Measurements from ENCODE around the gene ALDH4A1.
"Not testable (repeated sequence)": the region's sequence is repeated elsewhere in the genome, so short reads cannot be mapped to it uniquely, and the experiment has no call there.

The ALDH4A1 gene

GRCh38 chr1:18900303-18900841 lies 2.0 kb downstream of the ALDH4A1 start:
- DNase-seq (ENCODE audit: low read depth): no peak

GRCh38 chr1:18899363-18900049 lies 2.8 kb downstream of the ALDH4A1 start:
- DNase-seq (ENCODE audit: low read depth): no peak

- no peak for DNase-seq (ENCODE audit: low read depth)
Measured at GRCh38 chr1:18898567-18898966, 3.8 kb downstream of the ALDH4A1 start.

- DNase-seq (ENCODE audit: low read depth): no peak
Measured at GRCh38 chr1:18895317-18895716, 7.0 kb downstream of the ALDH4A1 start.

- no peak for DNase-seq (ENCODE audit: low read depth)
Measured at GRCh38 chr1:18893120-18893519, 9.2 kb downstream of the ALDH4A1 start.

GRCh38 chr1:18891858-18892257 lies 10.5 kb downstream of the ALDH4A1 start:
- DNase-seq (ENCODE audit: low read depth): not testable (repeated sequence)

- no peak for DNase-seq (ENCODE audit: low read depth)
Measured at GRCh38 chr1:18891426-18891780, 11.0 kb downstream of the ALDH4A1 start.

GRCh38 chr1:18890706-18891425 lies 11.5 kb downstream of the ALDH4A1 start:
- DNase-seq (ENCODE audit: low read depth): no peak

- DNase-seq (ENCODE audit: low read depth): no peak
Measured at GRCh38 chr1:18886003-18886335, 16.4 kb downstream of the ALDH4A1 start.

- DNase-seq (ENCODE audit: low read depth): no peak
Measured at GRCh38 chr1:18885311-18886002, 16.9 kb downstream of the ALDH4A1 start.

GRCh38 chr1:18884727-18885126 lies 17.6 kb downstream of the ALDH4A1 start:
- DNase-seq (ENCODE audit: low read depth): no peak

GRCh38 chr1:18884419-18884717 lies 18.0 kb downstream of the ALDH4A1 start:
- DNase-seq (ENCODE audit: low read depth): no peak

- peak; percentile 61 for DNase-seq (ENCODE audit: low read depth)
Measured at GRCh38 chr1:18883636-18884418, 18.5 kb downstream of the ALDH4A1 start.

- no peak for DNase-seq (ENCODE audit: low read depth)
Measured at GRCh38 chr1:18883079-18883478, 19.3 kb downstream of the ALDH4A1 start.

- no peak for DNase-seq (ENCODE audit: low read depth)
Measured at GRCh38 chr1:18882486-18882885, 19.9 kb downstream of the ALDH4A1 start.

GRCh38 chr1:18881642-18882431 lies 20.5 kb downstream of the ALDH4A1 start:
- no peak for DNase-seq (ENCODE audit: low read depth)

GRCh38 chr1:18881164-18881563 lies 21.2 kb downstream of the ALDH4A1 start:
- no peak for DNase-seq (ENCODE audit: low read depth)

- DNase-seq (ENCODE audit: low read depth): no peak
Measured at GRCh38 chr1:18880585-18880984, 21.8 kb downstream of the ALDH4A1 start.

GRCh38 chr1:18879791-18880309 lies 22.5 kb downstream of the ALDH4A1 start:
- no peak for DNase-seq (ENCODE audit: low read depth)

- no peak for DNase-seq (ENCODE audit: low read depth)
Measured at GRCh38 chr1:18879215-18879790, 23.1 kb downstream of the ALDH4A1 start.
